HL-60/S4 treated with phorbol 12-myristate 13-acetate at 8.2 ng/mL for 4 days and 3 days (cell line): ENCODE measurements around the gene ST3GAL4.
"Not testable (repeated sequence)": the region's sequence is repeated elsewhere in the genome, so short reads cannot be mapped to it uniquely, and the experiment has no call there.

Experiments
- in situ Hi-C: fragments of 300-500 bp; cut with MboI; formaldehyde crosslinking; loops from 2 replicates; pipeline ENCODE4 v1.15.0; 2022; ENCODE audit warnings: low sequenced_read_pairs

The ST3GAL4 gene

GRCh38 chr11:126383339-126384335, 28.2 kb downstream of the ST3GAL4 start:
- in situ Hi-C loops, result no loop called here

GRCh38 chr11:126384449-126385070, 29.1 kb downstream of the ST3GAL4 start:
- in situ Hi-C loops, result no loop called here

- in situ Hi-C loops, result no loop called here
These were observed 30.7 kb downstream of the ST3GAL4 start for GRCh38 chr11:126385991-126386728.

GRCh38 chr11:126386729-126387071, 31.2 kb downstream of the ST3GAL4 start:
- in situ Hi-C loops, result not testable (repeated sequence)

- in situ Hi-C loops, result no loop called here
These were observed 32.4 kb downstream of the ST3GAL4 start for GRCh38 chr11:126387857-126388256.

- in situ Hi-C loops, result no loop called here
These were observed 34.9 kb downstream of the ST3GAL4 start for GRCh38 chr11:126390272-126390867.

GRCh38 chr11:126391286-126391954, 35.9 kb downstream of the ST3GAL4 start:
- in situ Hi-C loops, result no loop called here

GRCh38 chr11:126391970-126392632, 36.6 kb downstream of the ST3GAL4 start:
- in situ Hi-C loops, result no loop called here

- in situ Hi-C loops, result no loop called here
These were observed 37.1 kb downstream of the ST3GAL4 start for GRCh38 chr11:126392633-126393013.

- in situ Hi-C loops, result no loop called here
These were observed 37.7 kb downstream of the ST3GAL4 start for GRCh38 chr11:126393143-126393542.

GRCh38 chr11:126394036-126394435, 38.5 kb downstream of the ST3GAL4 start:
- in situ Hi-C loops, result no loop called here

- in situ Hi-C loops, result not testable (repeated sequence)
These were observed 39.2 kb downstream of the ST3GAL4 start for GRCh38 chr11:126394634-126395072.

- in situ Hi-C loops, result not testable (repeated sequence)
These were observed 40.3 kb downstream of the ST3GAL4 start for GRCh38 chr11:126395784-126396183.

GRCh38 chr11:126396266-126396665, 40.8 kb downstream of the ST3GAL4 start:
- in situ Hi-C loops, result not testable (repeated sequence)

GRCh38 chr11:126396965-126397364, 41.5 kb downstream of the ST3GAL4 start:
- in situ Hi-C loops, result no loop called here

GRCh38 chr11:126398296-126398695, 42.8 kb downstream of the ST3GAL4 start:
- in situ Hi-C loops, result no loop called here

- in situ Hi-C loops, result no loop called here
These were observed 43.2 kb downstream of the ST3GAL4 start for GRCh38 chr11:126398721-126399120.

- in situ Hi-C loops, result no loop called here
These were observed 44.5 kb downstream of the ST3GAL4 start for GRCh38 chr11:126400019-126400418.

GRCh38 chr11:126400479-126400878, 45.0 kb downstream of the ST3GAL4 start:
- in situ Hi-C loops, result no loop called here

GRCh38 chr11:126403022-126403581, 47.6 kb downstream of the ST3GAL4 start:
- in situ Hi-C loops, result no loop called here
